GM20431 (cell line): ENCODE measurements around the gene ATR.

Experiments
- in situ Hi-C: fragments of 300-500 bp; cut with MseI, MboI; formaldehyde crosslinking; loops from one replicate; pipeline ENCODE4 v1.15.0; 2020; ENCODE audit warnings: low sequenced_read_pairs; ENCODE audit not compliant: unreplicated experiment

Gene ATR

GRCh38 chr3:142543307-142543706, 35.2 kb downstream of the ATR start:
- in situ Hi-C loops: no loop called here

GRCh38 chr3:142542054-142542453, 36.5 kb downstream of the ATR start:
- in situ Hi-C loops: no loop called here

GRCh38 chr3:142536519-142536918, 42.0 kb downstream of the ATR start:
- in situ Hi-C loops: no loop called here

GRCh38 chr3:142534543-142534942, 44.0 kb downstream of the ATR start:
- in situ Hi-C loops: no loop called here

- in situ Hi-C loops: no loop called here
Observed at GRCh38 chr3:142530296-142530695, 48.2 kb downstream of the ATR start.

- in situ Hi-C loops: no loop called here
Observed at GRCh38 chr3:142523921-142524566, 54.5 kb downstream of the ATR start.

DNA sequence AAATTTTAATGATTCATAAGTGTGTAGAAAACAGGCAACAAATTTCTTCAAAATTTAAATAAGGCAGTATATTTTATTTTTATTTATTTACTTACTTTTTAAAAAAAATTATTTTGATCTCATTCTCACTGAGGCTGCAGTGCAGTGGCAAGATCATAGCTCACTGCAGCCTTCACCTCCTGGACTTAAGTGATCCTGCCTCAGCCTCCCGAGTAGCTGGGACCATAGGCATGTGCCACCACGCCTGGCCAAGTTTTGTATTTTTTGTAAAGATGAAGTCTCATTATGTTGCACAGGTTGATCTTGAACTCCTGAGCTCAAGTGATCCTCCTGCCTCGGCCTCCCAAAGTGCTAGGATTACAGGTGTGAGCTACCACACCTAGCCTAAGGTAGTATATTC, 69.5 kb downstream of the ATR start:
- in situ Hi-C loops: no loop called here

DNA sequence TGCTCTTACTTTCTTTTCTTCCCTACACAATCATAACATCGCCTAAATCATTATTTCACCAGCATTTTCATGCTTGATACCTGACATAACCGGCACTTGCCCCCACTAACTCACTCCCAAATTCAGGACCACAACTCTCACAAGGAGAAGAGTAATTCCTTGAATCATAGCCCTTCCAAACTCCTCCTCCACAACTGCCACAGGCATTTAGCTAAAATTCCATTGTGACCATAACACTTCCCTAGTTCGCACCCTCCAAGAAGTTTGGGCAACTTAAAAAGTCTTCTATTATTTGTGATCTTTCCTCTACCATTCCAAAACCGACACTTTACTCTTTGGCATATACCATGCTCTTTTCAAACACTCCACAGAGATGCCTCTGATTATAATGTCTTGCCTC, 71.3 kb downstream of the ATR start:
- in situ Hi-C loops: no loop called here

DNA sequence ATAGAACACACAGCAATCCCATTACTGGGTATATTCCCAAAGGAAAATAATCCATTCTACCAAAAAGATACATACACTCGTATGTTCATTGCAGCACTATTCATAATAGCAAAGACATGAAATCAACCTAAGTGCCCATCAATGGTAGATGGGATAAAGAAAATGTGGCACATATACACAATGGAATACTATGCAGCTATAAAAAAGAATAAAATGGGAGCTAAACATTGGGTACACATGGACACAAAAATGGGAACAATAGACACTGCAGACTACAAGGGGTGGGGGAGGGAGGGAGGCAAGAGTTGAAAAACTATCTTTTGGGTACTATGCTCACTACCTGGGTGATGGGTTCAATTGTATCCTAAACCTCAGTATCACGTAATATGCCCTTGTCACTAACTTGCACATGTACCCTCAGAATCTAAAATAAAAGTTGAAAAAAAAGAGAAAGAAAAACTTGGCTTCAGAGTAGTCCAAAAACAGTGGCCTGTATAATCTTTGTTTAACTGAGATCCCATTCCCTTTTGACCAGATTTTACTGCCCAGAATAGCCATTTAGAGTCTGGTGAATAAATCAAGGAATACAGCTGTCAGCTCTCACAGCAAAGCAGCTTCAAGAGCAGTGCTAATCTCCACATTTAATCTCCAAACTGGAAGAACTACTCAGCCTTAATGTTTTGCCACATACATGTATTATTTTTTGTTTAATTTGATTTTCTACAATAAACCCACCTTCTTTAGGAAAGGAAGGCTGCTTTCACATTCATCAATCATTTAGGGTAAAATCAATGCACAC, 76.1 kb downstream of the ATR start:
- in situ Hi-C loops: no loop called here

GRCh38 chr3:142501004-142501926, 77.3 kb downstream of the ATR start:
- in situ Hi-C loops: no loop called here

- in situ Hi-C loops: no loop called here
Observed at GRCh38 chr3:142500211-142500610, 78.3 kb downstream of the ATR start.

GRCh38 chr3:142498397-142499180, 79.9 kb downstream of the ATR start:
- in situ Hi-C loops: no loop called here

GRCh38 chr3:142497729-142498128, 80.8 kb downstream of the ATR start:
- in situ Hi-C loops: no loop called here

DNA sequence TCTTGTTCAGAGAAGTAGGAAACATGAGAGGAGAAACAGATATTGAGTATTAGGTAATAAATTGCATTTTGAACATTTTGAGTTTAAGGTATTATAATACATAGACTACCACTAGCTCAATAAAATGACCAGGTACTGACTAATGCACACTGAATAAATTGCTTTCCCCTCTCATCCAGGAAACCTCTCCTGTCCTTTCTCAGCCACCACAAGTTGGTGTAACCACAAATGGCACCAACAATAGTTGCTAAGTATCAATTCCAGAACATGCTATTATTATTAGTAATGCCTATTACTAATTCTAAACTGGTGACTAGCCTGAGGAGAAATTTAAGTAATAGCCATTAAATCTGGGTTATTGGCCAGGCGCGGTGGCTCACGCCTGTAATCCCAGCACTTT, 83.4 kb downstream of the ATR start:
- in situ Hi-C loops: no loop called here

DNA sequence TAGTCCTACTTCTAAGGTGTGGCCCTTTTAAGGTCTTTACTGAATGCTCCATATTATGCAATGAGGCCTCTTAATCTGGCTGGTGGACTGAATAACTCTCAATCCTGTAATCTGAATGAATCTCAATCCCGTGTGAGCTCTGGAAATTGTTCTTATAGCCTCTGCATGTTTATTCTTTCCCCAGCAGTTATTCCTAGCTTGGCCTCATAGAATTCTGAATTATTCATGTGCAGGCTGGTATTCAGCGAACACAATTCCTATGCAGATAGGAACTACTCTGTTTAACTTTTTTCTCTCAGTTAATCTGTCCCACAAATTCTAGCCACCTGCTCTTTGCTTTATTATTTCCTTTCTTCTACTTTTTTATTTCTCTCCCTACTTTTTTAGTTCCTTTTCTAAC, 86.3 kb downstream of the ATR start:
- in situ Hi-C loops: no loop called here

DNA sequence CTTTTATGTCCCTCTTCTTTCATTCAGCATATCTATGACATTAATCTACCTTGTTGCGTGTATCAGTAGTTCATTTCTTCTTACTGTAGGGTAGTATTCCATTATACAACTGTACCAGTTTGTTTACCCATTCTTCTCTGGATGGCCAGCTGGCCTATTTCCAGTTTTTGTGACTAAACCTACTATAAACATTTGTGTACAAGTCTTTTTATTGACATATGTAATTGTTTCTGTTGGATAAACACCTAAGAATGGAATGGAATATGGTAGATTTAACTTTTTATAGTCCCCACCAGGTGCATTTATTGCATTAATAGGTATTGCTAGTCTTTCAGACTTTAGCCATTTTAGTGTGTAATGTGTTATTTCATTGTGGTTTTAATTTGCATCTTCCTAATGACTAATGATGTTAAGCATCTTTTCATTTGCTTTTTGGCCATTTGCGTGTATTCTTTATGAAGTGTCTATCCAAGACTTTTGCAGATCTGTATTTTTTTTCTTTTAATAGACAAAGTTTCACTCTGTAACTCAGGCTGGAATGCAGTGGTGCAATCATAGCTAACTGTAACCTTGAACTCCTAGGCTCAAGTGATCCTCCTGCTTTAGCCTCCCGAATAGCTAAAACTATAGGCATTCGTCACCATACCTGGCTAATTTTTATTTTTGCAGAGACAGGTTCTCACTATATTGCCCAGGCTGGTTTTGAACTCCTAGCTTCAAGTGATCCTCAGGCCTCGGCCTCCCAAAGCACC, 88.8 kb downstream of the ATR start:
- in situ Hi-C loops: no loop called here

GRCh38 chr3:142484912-142485435, 93.6 kb downstream of the ATR start:
- in situ Hi-C loops: no loop called here

DNA sequence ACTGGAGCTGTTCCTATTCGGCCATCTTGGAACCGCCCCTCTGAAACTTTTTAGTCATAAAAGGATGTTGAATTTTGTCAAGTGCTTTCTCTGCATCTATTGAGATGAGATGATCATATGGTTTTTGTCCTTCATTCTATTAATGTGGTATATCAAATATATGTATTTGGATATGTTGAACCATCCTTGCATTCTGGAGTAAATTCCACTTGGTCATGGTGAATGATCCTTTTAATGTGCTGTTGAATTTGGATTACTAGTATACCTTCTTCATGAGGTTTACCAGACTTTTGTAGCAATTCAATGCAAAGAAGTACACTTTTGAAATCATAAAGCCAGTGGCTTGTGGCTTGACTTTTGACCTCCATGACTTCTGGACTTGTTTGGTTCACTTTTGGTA, 97.3 kb downstream of the ATR start:
- in situ Hi-C loops: no loop called here

- in situ Hi-C loops: no loop called here
Observed at GRCh38 chr3:142470826-142471225, 107.7 kb downstream of the ATR start.
